Neutrophil (primary cell): Measurements from ENCODE around the gene ZNF581.

Experiments
- H3K27ac ChIP-seq: fragments of 200-600 bp; sonication (generic); 2 replicates; pipeline ENCODE4 v1.5.1; 2016; ENCODE audit warnings: mild to moderate bottlenecking, moderate library complexity
- H3K27me3 ChIP-seq: fragments of 200-600 bp; sonication (generic); 2 replicates; pipeline ENCODE4 v1.6.0; 2016; ENCODE audit warnings: mild to moderate bottlenecking
- H3K36me3 ChIP-seq: fragments of 200-600 bp; sonication (generic); 2 replicates; pipeline ENCODE4 v1.5.1; 2017
- H3K4me1 ChIP-seq, 2 experiments: fragments of 200-600 bp in 1 of 2; sonication (generic) in 1 of 2; 1 replicate in 1 of 2; 2 replicates in 1 of 2; pipeline versions ENCODE4 v1.5.1 to v1.6.1; 2013 to 2016; ENCODE audit warnings: low read depth in 1 of 2, low read length in 1 of 2, mild to moderate bottlenecking in 1 of 2, moderate library complexity in 1 of 2; ENCODE audit not compliant: control insufficient read depth in 1 of 2, insufficient read depth in 1 of 2
- H3K4me3 ChIP-seq, 2 experiments: fragments of 200-600 bp in 1 of 2; sonication (generic) in 1 of 2; 1 replicate in 1 of 2; 2 replicates in 1 of 2; pipeline ENCODE4 v1.5.1; 2013 to 2016; ENCODE audit warnings: low read depth in 1 of 2, low read length in 1 of 2, mild to moderate bottlenecking in 1 of 2, moderate library complexity in 1 of 2
- H3K9me3 ChIP-seq: fragments of 200-600 bp; sonication (generic); 2 replicates; pipeline ENCODE4 v1.5.1; 2016
- CTCF ChIP-seq: fragments of 200-600 bp; sonication (generic); IDR thresholded peaks from 2 replicates; pipeline ENCODE4 v1.5.1; 2016; ENCODE audit warnings: antibody characterized with exemption

The ZNF581 gene

GRCh38 chr19:55681131-55682092, 38.0 kb downstream of the ZNF581 start:
- no peak overlapping the region for H3K27ac ChIP-seq
- H3K9me3 ChIP-seq: no peaks in the 10 kb centered on the region
- H3K27me3 ChIP-seq: no peaks in the 10 kb centered on the region

GRCh38 chr19:55683449-55684261, 40.2 kb downstream of the ZNF581 start:
- H3K4me3 ChIP-seq: no peak overlapping the region
- H3K4me1 ChIP-seq: no peaks in the 10 kb centered on the region
- no peak for TF ChIP-seq CTCF
- peaks cover 98% of the 10 kb centered on the region for H3K36me3 ChIP-seq
- no peaks in the 10 kb centered on the region for H3K27me3 ChIP-seq
- no peak overlapping the region for H3K27ac ChIP-seq
- H3K9me3 ChIP-seq: no peaks in the 10 kb centered on the region

More at GRCh38 chr19:55681131-55682092, 38.0 kb downstream of the ZNF581 start:
- peaks cover 18 to 20% of the 10 kb centered on the region in 2 experiments for H3K4me1 ChIP-seq
- no peak overlapping the region for H3K4me3 ChIP-seq
- TF ChIP-seq CTCF: no peak
- H3K36me3 ChIP-seq: peaks cover 86% of the 10 kb centered on the region

GRCh38 chr19:55684946-55685681, 41.7 kb downstream of the ZNF581 start:
- Histone ChIP-seq H3K9me3 (no peaks in the 10 kb centered on the region), H3K27ac (no peak overlapping the region), H3K4me3 (no peak overlapping the region), H3K4me1 (no peaks in the 10 kb centered on the region), H3K27me3 (no peaks in the 10 kb centered on the region), H3K36me3 (peaks cover 98% of the 10 kb centered on the region)
- TF ChIP-seq CTCF: no peak

- Histone ChIP-seq H3K4me3 (no peak overlapping the region), H3K36me3 (peaks cover 98% of the 10 kb centered on the region), H3K27ac (no peak overlapping the region), H3K27me3 (no peaks in the 10 kb centered on the region), H3K4me1 (no peaks in the 10 kb centered on the region), H3K9me3 (no peaks in the 10 kb centered on the region)
- TF ChIP-seq CTCF: no peak
These were observed 42.3 kb downstream of the ZNF581 start for GRCh38 chr19:55685776-55686175.
